IPS-20b (cell line): Measurements from ENCODE around the gene NUAK1.

ENCODE experiments used
- H3K27ac ChIP-seq: one replicate; pipeline ENCODE4 v1.5.1; 2013; ENCODE audit warnings: low read length
- H3K27me3 ChIP-seq: 2 replicates; pipeline ENCODE4 v1.6.1; 2013; ENCODE audit warnings: mild to moderate bottlenecking, low read length, inconsistent platforms; ENCODE audit not compliant: insufficient read depth
- H3K36me3 ChIP-seq: 2 replicates; pipeline ENCODE4 v1.6.1; 2013; ENCODE audit warnings: low read depth, mild to moderate bottlenecking, inconsistent platforms, low read length, moderate library complexity; ENCODE audit not compliant: insufficient read depth
- H3K4me1 ChIP-seq: 2 replicates; pipeline ENCODE4 v1.6.1; 2013; ENCODE audit warnings: mild to moderate bottlenecking, control low read depth, inconsistent platforms, low read length, moderate library complexity; ENCODE audit not compliant: insufficient read depth
- H3K4me3 ChIP-seq: 2 replicates; pipeline ENCODE4 v1.5.1; 2013; ENCODE audit warnings: mild to moderate bottlenecking, low read length, inconsistent platforms
- H3K9ac ChIP-seq: 2 replicates; pipeline ENCODE4 v1.6.1; 2013; ENCODE audit warnings: low read depth, mild to moderate bottlenecking, inconsistent platforms, low read length, moderate library complexity
- H3K9me3 ChIP-seq: 2 replicates; pipeline ENCODE4 v1.6.1; 2013; ENCODE audit warnings: mild to moderate bottlenecking, low read depth, low read length, inconsistent platforms; ENCODE audit not compliant: insufficient read depth

NUAK1 gene

DNA sequence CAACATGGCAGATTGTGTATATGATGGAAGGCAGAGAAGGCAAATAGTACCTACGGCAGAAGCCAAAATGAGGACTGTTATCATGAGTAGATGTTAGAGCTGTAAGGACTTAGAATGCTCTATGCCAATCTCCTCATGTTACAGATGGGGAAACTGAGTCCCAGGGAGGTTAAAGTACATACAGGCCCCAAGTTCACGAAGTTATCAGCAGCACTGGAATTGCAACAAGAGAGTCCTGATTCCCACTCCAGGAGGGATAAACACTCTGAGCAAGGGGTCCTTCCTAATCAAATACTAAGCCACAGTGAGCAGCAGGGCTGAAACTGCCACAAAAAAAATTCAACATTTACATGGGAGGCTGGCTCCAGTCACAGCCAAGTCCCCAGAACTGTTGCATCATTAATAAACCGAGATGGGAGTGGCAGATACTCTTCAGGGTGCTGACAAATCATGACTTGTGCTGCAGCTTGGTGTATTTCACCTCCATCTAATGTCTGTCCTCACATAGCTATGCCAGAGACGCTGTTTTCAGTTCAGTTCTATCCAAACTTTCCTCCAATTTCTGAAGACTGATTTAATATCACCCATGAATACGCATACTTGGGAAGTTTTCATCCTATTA lies 24.2 kb downstream of the NUAK1 start:
- Histone ChIP-seq H3K4me1 (peaks cover 63% of the 10 kb centered on the region), H3K9ac (no peak overlapping the region), H3K9me3 (no peaks in the 10 kb centered on the region), H3K27me3 (no peaks in the 10 kb centered on the region), H3K36me3 (no peaks in the 10 kb centered on the region), H3K27ac (no peak overlapping the region), H3K4me3 (no peak overlapping the region)

DNA sequence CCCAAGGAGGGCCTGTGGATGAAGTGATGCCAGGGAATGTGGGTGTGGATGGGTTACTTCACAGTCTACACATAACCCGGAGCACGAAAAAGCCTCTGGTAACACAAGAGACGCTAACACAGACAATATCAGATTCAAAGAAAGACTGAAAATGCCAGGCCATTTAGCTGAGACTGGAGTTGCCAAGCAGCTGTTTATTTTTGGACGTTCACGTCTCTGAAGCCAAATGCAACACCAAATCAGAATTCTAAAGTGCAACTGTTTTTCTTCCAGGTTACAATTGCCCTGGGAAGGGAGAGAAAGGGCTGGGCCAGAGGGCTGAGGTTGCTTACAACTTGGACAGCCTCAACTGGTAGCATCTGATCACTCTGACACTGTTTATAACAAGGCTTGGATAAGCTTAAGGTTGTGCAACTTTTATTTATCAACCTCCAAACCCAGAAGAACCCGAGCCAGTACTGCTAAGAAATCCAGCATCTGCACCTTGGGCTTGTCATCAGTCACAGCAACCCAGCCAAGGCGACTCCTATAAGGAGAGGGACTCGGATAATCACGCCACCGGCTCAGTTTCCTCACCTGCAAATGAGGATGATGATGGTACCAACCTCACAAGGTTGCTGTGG lies 24.8 kb downstream of the NUAK1 start:
- Histone ChIP-seq H3K9me3 (no peaks in the 10 kb centered on the region), H3K36me3 (no peaks in the 10 kb centered on the region), H3K4me1 (peaks cover 63% of the 10 kb centered on the region), H3K4me3 (no peak overlapping the region), H3K27me3 (no peaks in the 10 kb centered on the region), H3K9ac (no peak overlapping the region), H3K27ac (no peak overlapping the region)

DNA sequence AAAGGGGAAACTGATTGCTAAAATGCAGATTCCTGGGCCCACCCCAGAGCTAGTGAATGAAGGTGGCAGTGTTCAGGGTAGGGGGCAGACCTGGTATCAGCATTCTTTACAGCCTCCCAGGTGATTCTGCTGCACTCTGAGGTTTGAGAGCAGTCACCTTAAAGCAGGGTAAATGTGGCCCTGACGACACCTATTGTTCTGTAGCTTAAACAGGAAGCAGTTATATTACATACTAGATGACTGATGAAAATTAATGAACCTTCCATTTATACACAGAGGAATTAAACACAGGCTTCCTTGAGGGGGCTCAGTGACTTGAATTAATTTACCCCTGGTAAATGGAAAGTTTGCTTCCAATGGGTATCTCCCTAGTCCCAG lies 25.3 kb downstream of the NUAK1 start:
- H3K36me3 ChIP-seq, result no peaks in the 10 kb centered on the region
- no peak overlapping the region for H3K27ac ChIP-seq
- H3K9ac ChIP-seq, result no peak overlapping the region; the same call in 1 of the 2 replicates
- peaks cover 61% of the 10 kb centered on the region for H3K4me1 ChIP-seq
- no peaks in the 10 kb centered on the region for H3K27me3 ChIP-seq
- no peak overlapping the region for H3K4me3 ChIP-seq
- H3K9me3 ChIP-seq, result no peaks in the 10 kb centered on the region

DNA sequence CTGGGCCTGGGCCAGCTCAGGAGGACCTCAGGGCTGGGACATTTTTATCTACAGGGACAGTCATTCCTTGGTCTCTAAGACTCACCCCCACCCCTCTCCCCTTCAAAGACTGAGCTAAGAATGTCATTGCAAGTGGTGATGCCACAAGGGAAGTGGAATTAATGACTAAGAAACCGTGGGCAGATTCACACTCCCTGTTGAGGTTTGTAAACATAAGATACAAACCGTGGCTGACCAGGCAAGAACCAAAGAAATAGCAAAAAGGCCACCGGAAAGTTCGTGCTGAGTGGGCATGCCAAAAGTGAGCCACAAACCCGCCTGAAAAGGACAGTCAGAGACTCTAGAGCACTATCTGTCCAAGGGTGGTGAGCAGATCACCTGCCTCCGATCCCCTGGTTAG lies 25.7 kb downstream of the NUAK1 start:
- no peaks in the 10 kb centered on the region for H3K36me3 ChIP-seq
- H3K4me1 ChIP-seq, result peaks cover 61% of the 10 kb centered on the region
- no peak overlapping the region for H3K27ac ChIP-seq
- H3K27me3 ChIP-seq, result no peaks in the 10 kb centered on the region
- no peak overlapping the region; the same call in 1 of the 2 replicates for H3K9ac ChIP-seq
- no peaks in the 10 kb centered on the region for H3K9me3 ChIP-seq
- no peak overlapping the region for H3K4me3 ChIP-seq

DNA sequence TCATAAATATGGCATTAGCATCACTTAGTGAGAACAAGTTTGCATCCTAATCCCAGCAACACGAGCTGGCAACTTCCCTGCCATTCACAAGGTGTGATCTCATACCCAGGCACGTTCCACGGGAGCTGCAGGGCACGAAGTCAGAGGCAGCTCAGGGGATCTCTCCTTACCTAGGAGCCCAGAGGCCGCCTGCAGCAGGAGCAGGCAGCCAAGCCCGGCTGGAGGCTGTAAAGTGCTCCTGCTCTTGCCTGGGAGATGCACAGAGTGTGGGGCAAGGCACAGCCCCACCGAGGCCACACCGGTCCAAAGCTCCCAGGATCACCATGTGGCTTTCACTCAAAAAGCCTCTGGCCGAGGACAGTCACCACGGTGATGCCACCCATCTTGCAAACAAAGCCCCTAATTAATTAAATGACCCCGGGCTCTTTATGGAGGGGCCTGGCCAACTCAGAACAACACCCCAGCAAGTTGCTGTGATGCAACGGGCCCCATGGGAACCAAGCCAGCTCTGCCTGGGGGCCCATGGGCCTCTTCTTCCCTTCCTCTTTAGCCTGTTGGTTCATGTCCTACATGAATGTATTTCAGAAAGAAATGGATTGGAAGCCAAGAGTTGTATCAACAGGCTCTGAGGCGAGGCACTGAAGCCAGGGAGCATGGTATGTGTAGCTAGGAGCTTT lies 26.5 kb downstream of the NUAK1 start:
- Histone ChIP-seq H3K9me3 (no peaks in the 10 kb centered on the region), H3K4me3 (no peak overlapping the region), H3K27ac (no peak overlapping the region), H3K4me1 (peaks cover 68% of the 10 kb centered on the region), H3K36me3 (no peaks in the 10 kb centered on the region), H3K27me3 (no peaks in the 10 kb centered on the region), H3K9ac (no peak overlapping the region)

DNA sequence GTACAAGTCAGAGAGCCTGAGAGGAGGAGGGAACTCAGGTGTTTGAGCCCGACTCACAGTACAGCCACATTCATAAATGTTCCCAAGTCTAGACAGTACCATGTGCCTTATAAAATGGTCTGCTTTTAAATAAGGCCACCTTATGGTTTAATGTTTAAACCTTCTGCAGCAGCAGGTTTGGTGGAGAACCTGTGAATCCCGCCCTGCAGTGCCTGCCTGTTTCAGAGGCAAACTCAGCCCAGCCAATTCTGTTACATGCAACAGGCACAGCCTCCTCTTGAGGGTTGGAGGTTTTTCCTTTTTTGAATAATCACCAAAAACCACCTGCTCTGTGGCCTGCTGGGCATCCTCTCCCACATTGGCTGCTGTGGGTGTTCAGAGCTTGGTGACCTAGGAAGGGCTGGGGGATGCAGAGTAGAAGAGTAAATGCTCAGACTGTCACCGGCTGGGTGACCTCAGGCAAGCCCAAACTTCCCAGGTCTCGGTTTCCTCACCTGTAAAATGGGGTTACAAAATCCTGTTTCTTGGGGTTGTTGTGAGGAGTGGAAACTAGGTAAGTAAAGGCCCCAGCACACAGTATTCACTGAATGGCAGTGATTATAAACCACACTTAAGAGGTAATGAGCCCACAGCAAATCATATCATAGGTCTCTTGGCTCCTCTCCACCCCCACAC lies 28.0 kb downstream of the NUAK1 start:
- peak overlapping the region; percentile 31; the same call in 1 of the 2 replicates for H3K9ac ChIP-seq
- H3K27me3 ChIP-seq, result no peaks in the 10 kb centered on the region
- peaks cover 73% of the 10 kb centered on the region for H3K4me1 ChIP-seq
- H3K4me3 ChIP-seq, result no peak overlapping the region
- H3K27ac ChIP-seq, result no peak overlapping the region
- no peaks in the 10 kb centered on the region for H3K36me3 ChIP-seq
- no peaks in the 10 kb centered on the region for H3K9me3 ChIP-seq

DNA sequence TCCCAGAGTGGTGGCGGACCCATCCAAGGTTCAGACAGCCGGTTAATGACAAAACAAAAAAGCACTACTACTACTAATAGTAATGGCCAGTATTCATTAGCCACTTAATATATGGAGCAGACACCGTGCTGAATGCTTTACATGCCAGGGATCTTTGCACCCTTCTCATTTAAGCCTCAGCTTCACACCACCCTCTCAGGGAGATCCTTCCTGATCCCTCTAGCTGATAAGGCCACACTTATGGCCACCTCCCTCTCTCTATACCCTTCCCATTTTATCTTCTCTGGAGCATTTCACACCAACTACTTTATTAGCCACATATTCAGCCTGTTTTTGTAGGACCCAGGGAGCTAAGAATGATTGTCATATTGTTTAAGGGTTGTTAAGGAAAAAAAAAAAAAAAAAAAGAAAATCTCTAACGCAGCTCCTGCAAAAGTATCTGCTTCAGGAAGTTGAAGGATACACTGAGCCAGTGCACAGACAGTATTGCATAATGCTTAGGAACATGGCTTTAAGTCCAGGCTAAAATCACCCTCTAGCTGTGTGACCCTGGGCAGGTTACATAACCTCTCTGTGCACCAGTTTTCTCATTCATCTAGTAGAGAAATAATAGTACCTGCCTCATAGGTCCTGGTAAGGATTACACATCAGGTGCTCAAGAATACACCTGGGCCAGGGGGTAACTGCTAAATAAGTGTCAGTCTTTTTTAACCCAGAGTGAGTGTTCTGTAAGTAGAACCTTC lies 29.4 kb downstream of the NUAK1 start:
- H3K9me3 ChIP-seq, result no peaks in the 10 kb centered on the region
- peaks cover 2% of the 10 kb centered on the region; the same call in 1 of the 2 replicates for H3K36me3 ChIP-seq
- H3K27me3 ChIP-seq, result no peaks in the 10 kb centered on the region
- peak overlapping the region; percentile 28; the same call in 1 of the 2 replicates for H3K9ac ChIP-seq
- no peak overlapping the region for H3K4me3 ChIP-seq
- peak overlapping the region; percentile 29 for H3K27ac ChIP-seq
- H3K4me1 ChIP-seq, result peaks cover 66% of the 10 kb centered on the region

DNA sequence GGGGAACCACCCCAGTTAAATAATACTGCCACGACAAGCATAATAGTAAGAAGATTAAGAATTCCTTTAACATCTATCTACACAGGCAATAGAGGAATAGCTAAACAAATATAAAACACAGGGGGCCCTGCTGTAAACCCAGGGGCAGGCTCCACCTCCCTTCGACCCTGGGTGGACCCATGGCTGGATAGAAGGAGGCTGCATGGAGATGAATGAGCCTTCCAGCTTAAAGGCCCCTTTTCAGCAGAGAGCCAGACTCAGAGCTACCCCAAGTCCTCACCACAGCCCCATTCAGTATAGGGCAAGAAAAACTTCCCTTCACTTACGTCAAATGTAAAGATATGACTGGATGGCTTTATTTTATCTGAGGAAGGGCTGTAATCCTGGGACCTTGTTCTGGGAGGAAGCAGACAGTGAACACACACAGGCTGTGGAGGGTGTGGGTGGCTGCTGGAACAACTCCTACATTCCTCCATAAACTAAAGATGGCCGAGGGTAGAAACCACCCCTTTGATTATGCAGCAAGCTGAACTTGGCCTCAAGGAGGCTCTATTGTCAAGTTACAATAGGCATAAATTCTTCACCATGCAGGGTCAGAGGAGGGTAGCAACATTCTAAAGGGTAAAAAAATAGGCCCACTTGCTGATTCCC lies 30.4 kb downstream of the NUAK1 start:
- peaks cover 5% of the 10 kb centered on the region; the same call in 1 of the 2 replicates for H3K36me3 ChIP-seq
- H3K27ac ChIP-seq, result peak overlapping the region; percentile 70
- H3K4me1 ChIP-seq, result peaks cover 62% of the 10 kb centered on the region
- peak overlapping the region; percentile 27; the same call in 1 of the 2 replicates for H3K4me3 ChIP-seq
- H3K9me3 ChIP-seq, result no peaks in the 10 kb centered on the region
- H3K9ac ChIP-seq, result peak overlapping the region; percentile 61; the same call in 1 of the 2 replicates
- H3K27me3 ChIP-seq, result no peaks in the 10 kb centered on the region

DNA sequence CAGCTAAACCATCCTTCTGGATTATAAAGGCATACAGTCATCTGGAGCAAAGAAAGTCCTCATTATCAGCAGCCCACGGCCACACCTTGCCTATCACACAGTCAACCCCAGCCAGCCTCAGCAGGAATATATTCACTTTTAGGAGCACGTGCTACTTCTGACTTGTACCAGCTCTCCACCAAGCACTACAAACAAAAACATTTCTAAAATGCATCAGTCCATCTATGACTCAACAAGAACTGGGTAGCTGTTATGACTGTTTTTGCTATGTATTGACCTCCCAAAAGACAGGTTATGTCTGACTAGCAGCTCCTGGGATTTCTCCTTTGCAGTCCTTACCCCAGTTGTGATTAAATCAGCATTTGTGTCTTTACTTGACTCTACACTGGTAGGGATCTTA lies 31.2 kb downstream of the NUAK1 start:
- Histone ChIP-seq H3K27ac (peak overlapping the region; percentile 70), H3K4me1 (peaks cover 55% of the 10 kb centered on the region), H3K36me3 (peaks cover 9% of the 10 kb centered on the region), H3K9ac (peak overlapping the region; percentile 61; the same call in 1 of the 2 replicates), H3K27me3 (no peaks in the 10 kb centered on the region), H3K4me3 (peak overlapping the region; percentile 27; the same call in 1 of the 2 replicates), H3K9me3 (no peaks in the 10 kb centered on the region)

DNA sequence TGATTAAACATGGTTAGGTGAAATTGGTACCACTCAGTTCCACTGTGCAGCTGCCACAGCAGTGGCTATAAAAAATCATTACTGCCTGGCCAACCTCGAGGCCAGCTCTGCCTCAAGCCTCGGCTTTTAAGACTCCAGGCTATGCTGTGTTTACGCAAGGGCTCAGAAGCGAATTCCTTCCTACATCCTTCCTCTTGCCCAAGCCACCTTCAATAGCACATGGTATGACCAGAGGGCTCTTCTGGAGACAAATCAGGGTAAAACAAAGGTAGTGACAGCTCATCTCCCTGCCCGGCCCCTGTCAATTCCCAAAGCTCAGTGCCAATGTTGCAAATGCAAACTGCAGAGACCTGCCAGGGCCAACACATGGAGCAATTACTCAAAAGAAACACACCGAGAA lies 31.9 kb downstream of the NUAK1 start:
- Histone ChIP-seq H3K4me1 (peaks cover 48% of the 10 kb centered on the region), H3K4me3 (peak overlapping the region; percentile 27; the same call in 1 of the 2 replicates), H3K27ac (peak overlapping the region; percentile 70), H3K27me3 (no peaks in the 10 kb centered on the region), H3K9ac (peak overlapping the region; percentile 61; the same call in 1 of the 2 replicates), H3K9me3 (no peaks in the 10 kb centered on the region), H3K36me3 (peaks cover 10% of the 10 kb centered on the region)
